Sigmoid colon (tissue), 4 donors: ENCODE measurements around the gene TECPR2.

Experiments
- CTCF ChIP-seq, 4 experiments: fragments of 450-650 bp in 3 of 4; fragments of 200-600 bp in 1 of 4; IDR thresholded peaks; one replicate each; pipeline ENCODE4 v1.5.1; 2016 to 2019; ENCODE audit warnings: antibody characterized with exemption in 4 of 4, mild to moderate bottlenecking in 3 of 4, moderate library complexity in 2 of 4
- POLR2AphosphoS5 ChIP-seq, 4 donors: sonication (generic); formaldehyde crosslinking; IDR thresholded peaks; one replicate each; pipeline ENCODE4 v1.6.1; 2017; ENCODE audit warnings: antibody characterized with exemption in 4 of 4

GRCh38 chr14:102457509-102457908 lies 94.8 kb downstream of the TECPR2 start:
- no peak for TF ChIP-seq POLR2AphosphoS5 (IDR thresholded peaks at IDR 0.05)
- TF ChIP-seq CTCF (IDR thresholded peaks at IDR 0.05): no peak
